ENCODE results near the gene DEK.

DNA sequence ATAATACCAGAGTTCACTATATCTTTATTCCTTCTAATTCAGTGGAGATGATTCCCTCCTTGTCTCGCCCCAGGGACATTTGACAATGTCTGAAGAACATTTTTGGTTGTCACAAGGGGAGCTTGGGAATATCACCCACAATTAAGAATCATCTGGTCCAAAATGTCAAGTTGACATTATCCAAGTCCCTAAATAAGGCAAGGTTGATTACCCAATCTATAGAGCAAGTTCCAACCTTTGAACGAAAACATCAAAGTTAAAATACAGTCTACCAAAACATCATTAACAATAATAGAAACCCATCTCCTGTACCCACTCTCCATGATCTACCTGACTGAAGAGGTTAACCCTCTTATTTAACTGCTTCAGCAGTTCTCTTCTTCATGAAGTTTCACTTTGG is 15.6 kb downstream of the DEK start:
- TF ChIP-seq, protein P1, sequence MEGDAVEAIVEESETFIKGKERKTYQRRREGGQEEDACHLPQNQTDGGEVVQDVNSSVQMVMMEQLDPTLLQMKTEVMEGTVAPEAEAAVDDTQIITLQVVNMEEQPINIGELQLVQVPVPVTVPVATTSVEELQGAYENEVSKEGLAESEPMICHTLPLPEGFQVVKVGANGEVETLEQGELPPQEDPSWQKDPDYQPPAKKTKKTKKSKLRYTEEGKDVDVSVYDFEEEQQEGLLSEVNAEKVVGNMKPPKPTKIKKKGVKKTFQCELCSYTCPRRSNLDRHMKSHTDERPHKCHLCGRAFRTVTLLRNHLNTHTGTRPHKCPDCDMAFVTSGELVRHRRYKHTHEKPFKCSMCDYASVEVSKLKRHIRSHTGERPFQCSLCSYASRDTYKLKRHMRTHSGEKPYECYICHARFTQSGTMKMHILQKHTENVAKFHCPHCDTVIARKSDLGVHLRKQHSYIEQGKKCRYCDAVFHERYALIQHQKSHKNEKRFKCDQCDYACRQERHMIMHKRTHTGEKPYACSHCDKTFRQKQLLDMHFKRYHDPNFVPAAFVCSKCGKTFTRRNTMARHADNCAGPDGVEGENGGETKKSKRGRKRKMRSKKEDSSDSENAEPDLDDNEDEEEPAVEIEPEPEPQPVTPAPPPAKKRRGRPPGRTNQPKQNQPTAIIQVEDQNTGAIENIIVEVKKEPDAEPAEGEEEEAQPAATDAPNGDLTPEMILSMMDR (IDR thresholded peaks at IDR 0.05): no peak
- no peak for TF ChIP-seq POLR2A (IDR thresholded peaks at IDR 0.05)
